ENCODE data around the gene BMERB1.

BMERB1 gene

DNA sequence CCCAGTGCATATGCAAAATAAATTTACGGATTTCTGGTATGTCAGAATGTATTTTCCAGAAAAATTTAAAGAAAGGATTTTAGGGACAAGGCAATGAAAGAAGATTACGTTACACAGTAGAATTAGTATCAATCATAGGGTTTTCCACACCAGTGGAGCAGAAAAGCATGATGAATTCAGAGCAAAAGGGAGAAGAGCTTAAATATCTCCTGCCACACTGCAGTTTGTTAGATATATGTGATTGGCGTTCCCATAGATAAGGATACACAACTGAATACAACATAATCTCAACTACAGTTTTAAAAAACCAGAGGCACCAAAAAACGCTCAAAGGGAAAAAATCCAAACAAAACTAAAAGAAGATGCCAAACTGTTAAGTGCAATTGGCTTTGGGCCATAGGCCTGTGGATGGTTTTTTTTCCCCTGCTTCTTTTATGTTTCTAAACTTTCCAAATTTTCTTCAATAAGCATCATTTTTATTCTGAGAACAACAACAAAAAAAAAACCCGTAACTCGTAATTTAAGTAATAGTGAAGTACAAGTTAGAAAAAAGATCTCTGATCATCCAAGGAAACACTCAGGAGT is 186.3 kb downstream of the BMERB1 start:
- DNase-seq = no peak

DNA sequence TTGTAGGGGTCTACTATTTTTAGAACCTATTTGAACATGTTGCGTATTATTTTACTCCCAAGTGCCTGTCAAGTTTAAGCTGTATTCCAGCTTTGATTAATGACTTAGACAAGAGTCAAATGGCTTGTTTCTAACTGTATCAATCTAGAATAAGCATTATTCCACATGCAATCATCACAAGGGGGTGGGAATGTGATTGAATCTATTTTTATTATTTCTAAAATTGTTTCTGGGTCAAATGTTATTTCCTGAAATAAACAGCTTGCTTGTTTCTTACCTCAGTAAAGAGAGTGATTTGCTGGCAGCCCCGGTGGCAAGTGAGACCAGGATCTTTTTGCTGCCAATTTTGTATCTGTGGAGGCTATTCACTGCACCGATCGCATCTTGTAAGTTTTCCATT is 187.1 kb downstream of the BMERB1 start:
- DNase-seq = no peak

DNA sequence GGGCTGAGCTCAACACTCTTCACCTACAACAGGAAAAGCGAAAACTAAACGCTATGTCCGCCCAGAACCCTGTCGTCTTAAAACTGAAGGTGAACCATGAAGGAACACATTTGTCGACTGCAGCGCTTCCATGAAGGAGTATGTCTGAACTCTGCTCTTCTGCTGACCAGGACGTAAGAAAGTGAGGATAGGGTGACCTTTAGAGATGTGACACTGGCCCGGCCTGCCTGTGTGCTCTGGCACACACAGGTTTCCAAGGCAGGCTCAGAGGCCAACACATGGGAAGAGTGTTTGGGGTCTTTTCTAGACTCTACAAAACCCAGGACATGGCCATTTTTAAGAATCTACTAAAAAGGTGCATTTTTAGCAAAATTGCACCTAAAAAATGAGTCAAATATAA is 187.5 kb downstream of the BMERB1 start:
- DNase-seq = no peak

DNA sequence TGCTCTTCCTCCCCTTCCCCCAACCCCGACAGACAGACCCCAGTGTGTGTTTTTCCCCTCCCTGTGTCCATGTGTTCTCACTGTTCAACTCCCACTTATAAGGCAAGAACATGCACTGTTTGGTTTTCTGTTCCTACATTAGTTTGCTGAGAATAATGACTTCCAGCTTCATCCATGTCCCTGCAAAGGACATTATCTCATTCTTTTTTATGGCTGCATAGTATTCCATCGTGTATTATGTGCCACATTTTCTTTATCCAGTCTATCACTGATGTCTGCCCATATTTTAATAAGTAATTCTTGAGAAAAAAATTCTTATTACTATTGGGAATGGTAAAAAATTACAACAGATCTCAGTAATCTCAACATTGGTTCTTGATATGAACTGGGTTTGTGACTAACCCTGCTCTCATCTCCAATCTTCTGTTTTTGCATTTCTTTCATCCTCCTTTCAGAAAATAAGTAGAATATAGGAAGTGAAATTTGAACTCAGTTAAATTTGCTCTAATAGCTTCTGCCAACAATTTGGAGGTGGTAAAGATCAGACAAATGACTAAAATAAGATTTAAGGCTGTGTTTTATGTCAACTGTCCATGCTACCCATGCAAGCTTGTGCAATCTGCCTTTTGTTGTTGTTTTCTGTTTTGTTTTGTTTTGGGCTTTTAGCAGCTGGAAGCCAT is 197.5 kb downstream of the BMERB1 start:
- no peak for DNase-seq

DNA sequence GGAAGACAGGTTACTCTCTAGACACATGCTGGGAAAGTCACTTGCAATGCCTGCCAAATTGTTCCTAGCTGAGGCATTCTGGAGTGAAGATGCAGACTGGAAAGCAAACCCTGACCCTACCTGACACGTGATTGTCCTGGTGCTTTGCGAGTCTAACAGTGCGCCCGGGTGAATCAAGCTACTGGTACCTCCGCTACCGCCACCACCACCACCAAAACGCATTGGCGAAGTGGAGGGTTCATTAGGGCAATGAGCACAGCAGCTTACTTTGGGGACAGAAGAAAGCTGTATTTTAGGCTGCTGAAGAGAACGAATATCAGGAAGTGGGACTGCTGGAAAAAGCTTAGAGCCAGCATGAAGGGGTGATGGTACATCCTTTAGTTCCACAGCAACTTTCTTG is 201.5 kb downstream of the BMERB1 start:
- DNase-seq = no peak

DNA sequence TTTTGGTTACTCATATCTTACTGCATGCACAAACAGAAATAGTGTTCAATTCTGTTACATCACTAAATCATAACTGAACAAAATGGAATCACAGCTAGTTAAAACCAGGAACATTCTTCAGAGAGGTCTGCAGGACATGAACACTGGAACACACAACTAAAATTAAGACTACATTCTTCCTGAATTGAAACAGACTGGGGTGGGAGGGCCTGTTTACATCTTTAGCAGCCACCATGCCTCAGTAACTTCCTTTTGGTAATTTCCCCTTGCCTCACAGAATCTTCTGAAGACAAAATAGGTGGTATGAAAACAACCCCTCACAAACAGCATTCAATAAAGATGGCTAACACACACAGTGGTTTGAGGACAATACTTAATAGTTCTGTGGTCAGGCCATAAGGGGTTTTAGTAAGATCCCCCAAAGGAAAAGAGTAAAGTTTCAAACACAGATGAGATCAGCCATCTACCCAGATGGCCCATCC is 202.0 kb downstream of the BMERB1 start:
- DNase-seq = peak; percentile 33
